NCI-H2227 (cell line): Measurements from ENCODE around the gene TMEM88.
"Not testable (repeated sequence)": the region's sequence is repeated elsewhere in the genome, so short reads cannot be mapped to it uniquely, and the experiment has no call there.

Experiments used
- DNase-seq: peaks from one replicate; lab custom pipeline; 2025; ENCODE audit not compliant: unreplicated experiment; lab: John Stamatoyannopoulos, UW

TMEM88 gene

DNA sequence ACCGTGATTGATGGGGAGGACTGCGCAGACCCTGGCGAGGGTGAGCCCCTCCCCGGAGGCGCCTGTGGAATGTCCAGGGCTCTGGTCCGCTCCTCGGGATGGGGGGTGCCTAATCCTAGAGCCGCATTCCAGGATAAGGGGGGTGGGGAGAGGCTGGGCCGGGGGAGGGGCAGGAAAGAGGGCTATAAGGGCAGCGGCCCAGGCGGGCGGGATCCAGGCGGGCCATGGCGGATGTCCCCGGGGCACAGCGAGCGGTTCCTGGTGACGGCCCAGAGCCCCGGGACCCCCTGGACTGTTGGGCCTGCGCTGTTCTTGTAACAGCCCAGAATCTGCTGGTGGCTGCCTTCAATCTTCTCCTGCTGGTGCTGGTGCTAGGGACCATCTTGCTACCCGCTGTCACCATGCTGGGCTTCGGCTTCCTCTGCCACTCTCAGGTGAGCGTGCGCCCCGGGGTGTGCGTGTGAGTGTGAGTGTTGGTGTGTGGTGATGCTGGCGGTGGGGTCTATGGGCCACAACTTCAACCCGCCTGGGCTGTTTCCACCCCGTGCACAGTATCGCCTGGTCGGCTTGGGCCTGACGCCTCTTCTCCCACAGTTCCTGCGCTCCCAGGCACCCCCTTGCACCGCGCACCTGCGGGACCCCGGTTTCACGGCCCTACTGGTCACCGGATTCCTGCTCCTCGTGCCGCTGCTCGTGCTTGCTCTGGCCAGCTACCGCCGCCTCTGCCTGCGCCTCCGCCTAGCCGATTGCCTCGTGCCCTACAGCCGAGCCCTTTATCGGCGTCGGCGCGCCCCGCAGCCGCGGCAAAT, at the start of gene TMEM88:
TSS of gene TMEM88 (plus strand) at position 216 of the 809 bp plus-strand sequence. CDS start at position 225, 9 bp downstream.
- no peak for DNase-seq

GRCh38 chr17:7806587-7806986, 48.3 kb upstream of the TMEM88 start:
- DNase-seq: no peak

DNA sequence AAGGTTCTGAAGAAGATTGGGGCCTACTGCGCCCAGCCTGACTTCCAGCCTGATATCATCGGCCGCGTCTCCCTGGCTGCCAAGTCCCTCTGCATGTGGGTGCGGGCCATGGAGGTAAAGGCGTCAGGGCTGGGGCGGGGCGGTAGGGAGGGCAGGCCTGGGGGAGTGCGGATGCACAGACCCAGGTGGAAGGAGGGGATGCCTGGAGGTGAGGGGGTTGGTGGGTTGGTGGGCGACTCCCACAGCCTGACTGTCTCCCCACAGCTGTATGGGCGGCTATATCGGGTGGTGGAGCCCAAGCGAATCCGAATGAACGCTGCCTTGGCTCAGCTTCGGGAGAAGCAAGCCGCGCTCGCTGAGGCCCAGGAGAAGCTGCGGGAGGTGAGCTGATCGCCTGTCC, 47.7 kb upstream of the TMEM88 start:
- no peak for DNase-seq

DNA sequence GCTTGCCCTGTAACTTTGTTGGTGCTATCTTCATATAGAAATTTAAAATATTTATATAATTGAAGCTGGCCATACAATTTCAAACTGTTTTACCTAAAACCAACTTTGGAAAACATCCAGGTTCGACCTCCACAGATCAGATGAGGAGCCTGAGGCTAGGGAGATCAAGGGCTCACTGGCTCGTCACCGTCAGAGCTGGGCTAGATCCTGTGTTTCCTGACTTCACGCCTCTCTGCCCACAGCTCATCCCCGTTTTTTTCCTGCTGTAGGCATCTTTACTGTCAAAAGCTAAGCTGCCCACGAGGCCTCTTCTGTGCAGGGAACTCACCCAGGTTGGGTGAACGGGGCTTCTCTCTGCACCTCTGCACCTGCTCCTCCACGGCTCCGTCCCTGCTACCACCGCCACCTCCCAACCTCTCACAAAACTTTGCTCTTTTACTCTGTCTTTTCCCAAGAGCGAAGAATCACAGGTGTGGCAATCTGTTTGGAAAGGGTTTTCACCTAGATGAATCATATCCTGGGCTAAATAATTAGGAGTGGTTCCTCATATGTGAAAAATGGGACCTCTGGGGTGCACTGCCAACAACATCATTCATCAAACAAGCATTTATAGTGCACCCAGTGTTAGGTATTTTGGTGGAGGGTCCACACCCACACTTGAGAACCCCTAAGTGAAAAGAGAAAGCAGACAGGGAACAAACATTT, 45.6 kb upstream of the TMEM88 start:
- no peak for DNase-seq

DNA sequence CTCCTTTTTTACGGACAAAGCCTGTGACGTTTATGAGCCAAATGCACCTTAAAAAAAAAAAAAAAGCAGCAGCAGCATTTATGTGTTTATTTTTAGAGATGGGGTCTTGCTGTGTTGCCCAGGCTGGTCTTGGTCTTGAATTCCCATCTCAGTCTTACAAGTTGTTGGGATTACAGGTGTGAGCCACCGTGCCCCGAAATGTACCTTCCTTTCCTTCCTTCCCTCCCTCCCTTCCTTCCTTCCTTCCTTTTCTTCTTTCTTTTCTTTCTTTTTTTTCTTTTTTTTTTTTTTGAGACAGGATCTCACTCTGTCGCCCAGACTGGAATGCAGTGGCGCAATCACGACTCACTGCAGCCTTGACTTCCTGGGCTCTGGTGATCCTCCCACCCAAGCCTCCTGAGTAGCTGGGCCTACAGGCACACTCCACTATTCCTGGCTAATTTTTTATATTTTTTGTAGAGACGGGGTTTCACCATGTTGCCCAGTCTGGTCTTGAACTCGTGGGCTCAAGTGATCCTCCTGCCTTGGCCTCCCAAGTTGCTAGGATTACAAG, 45.0 kb upstream of the TMEM88 start:
- not testable (repeated sequence) for DNase-seq

DNA sequence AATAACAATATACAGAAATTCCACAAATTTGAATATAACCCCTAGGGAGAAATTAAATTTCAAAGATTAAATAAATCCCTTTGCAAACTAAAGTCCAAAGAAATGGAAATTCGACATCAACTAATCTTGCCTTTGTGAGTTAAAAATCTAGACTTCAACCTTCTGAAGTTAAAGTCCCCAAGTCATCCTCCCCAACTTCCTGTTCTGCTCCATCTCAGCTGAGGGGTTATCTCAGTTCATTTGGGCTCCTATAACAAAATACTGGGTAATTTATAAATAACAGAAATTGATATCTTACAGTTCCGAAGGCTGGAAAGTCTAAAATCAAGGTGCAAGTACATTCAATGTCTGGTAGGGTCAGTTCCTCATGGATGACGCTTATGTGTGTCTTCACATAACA, 43.6 kb upstream of the TMEM88 start:
- no peak for DNase-seq

- no peak for DNase-seq
These were observed 39.9 kb upstream of the TMEM88 start for GRCh38 chr17:7814969-7815368.

DNA sequence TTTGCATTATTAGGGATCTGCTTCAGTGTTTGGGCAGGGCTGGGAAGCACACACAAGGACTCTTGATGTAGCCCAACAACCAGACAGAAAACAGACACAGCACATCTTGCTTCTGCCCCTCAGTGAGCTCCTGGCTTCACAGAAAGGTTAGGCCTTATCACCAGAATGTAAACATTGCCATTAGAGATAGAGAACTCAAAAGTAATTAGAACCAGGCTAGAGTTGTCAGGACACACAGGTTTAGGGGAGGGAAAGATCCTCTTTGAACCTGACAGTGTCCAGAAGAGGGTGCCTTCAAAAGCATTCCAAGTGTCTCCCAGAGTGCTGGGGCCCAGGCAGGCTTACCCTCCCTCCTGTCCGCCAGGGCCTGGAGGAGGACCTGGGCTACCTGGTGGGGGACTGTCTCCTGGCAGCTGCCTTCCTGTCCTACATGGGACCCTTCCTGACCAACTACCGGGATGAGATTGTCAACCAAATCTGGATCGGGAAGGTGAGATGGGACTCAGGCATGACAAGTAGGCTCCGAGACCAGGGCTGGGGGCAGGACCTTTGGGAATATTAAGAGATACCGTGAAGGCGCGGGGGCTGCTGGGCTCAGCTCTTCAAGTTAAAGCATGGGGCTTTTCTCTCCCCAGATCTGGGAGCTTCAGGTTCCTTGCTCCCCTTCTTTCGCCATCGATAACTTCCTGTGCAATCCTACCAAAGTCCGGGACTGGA, 37.8 kb upstream of the TMEM88 start:
- DNase-seq: no peak

DNA sequence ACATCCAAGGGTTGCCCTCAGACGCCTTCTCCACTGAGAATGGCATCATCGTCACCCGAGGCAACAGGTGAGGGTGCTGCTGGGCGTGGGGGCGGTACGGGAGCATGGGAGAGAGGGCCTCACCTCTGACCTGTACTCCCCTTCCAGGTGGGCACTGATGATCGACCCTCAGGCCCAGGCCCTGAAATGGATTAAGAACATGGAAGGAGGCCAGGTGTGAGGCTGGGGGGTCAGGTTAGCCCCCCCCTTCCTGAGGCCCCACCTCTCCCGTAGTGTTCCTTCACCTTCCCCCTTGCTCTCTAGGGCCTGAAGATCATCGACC, 37.3 kb upstream of the TMEM88 start:
- no peak for DNase-seq

DNA sequence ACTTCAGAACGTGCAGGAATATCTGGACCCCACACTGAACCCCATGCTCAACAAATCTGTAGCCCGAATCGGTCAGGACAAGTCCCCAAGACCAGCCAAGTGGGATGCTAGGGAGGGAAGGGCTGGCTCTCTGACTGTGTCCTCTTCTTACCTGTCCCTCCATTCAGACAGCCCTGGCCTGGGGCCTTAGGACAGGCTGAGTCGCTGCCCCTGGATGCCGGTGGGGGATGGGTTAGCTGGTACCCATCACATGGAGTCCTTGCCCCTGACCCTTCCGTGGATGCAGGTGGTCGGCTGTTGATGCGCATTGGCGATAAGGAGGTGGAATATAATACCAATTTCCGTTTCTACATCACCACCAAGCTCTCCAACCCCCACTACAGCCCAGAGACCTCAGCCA, 36.8 kb upstream of the TMEM88 start:
- DNase-seq: no peak

DNA sequence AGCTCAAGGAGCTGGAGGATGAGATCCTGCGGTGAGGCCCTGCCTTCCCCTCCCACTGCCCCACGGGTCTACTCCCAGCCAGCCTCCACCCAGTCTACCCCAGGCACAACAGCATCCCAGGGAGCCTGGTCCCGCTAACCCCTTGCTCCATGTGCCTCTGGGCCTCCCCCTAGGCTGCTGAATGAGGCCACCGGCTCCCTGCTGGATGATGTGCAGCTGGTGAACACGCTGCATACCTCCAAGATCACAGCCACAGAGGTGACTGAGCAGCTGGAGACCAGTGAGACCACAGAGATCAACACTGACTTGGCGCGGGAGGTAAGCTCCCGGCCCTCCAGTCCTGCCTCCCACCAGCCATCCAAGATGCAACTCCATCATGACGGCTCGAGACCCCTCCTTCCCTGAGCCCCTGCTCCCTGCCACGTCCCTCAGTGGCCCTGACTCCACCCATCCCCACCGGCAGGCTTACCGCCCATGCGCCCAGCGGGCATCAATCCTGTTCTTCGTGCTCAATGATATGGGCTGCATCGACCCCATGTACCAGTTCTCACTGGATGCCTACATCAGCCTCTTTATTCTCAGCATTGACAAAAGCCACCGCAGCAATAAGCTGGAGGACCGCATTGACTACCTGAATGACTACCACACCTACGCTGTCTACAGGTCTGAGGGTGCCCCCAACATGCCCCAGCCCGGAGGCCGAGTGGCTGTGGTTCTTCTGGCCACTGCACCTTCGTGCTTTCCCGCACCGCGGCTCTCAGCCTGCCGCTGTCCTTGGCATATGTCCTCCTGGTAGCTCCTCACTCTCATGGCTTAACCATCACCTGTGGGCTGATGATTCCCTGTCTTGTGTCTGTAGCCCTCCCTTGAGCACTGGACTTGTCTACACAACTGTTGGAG, 35.9 kb upstream of the TMEM88 start:
- DNase-seq: no peak

DNA sequence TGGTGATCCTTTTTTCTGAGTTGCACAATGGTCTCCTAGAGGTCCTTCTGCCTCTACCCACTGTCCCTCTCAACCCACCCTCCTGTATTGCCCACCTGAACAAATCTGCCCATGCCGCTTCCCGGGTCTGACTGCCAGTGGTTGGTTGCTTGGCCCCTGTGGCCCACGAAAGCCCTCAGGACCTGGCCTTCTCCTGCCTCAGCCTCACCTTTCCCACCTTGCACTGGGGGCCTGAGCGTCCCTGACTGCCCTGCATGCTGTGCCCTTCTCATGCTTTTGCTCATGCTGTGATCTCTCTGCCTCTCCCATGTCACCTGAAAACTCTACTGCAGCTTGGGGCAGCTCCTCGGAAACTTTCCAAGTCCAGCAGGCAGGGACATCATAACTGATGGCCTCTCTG, 34.6 kb upstream of the TMEM88 start:
- DNase-seq: no peak

DNA sequence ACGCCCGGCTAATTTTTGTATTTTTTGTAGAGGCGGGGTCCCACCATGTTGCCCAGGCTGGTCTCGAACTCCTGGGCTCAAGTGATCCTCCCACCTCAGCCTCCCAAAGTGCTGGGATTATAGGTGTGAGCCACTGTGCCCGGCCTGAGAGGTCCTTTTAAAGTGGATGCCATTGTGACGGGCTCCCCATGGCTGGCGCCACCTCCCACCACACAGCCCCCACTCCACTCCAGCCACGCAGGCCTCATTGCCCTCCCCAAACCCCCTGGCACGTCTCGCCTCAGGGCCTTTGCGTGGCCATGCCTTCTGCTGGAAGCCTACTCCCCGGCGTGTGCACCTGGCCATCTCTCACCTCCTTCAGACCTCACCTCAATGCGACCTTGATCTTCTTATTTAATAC, 32.7 kb upstream of the TMEM88 start:
- DNase-seq: no peak

DNA sequence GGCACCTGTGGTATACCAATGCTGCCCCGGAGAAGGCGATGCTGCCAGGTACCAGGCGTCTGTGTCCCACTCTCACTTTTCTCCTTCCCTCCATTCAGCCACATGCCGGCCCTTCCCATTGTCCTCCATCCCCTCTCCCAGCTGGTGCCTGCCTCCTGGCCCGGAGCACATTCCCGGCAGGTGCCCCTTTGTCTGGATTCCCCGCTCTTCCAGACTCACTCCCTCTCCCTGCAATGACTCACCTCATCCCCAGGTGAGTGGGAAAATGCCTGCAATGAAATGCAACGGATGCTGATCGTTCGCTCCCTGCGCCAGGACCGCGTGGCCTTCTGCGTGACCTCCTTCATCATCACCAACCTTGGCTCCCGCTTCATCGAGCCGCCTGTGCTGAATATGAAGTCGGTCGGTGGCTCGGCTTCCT, 31.3 kb upstream of the TMEM88 start:
- no peak for DNase-seq

DNA sequence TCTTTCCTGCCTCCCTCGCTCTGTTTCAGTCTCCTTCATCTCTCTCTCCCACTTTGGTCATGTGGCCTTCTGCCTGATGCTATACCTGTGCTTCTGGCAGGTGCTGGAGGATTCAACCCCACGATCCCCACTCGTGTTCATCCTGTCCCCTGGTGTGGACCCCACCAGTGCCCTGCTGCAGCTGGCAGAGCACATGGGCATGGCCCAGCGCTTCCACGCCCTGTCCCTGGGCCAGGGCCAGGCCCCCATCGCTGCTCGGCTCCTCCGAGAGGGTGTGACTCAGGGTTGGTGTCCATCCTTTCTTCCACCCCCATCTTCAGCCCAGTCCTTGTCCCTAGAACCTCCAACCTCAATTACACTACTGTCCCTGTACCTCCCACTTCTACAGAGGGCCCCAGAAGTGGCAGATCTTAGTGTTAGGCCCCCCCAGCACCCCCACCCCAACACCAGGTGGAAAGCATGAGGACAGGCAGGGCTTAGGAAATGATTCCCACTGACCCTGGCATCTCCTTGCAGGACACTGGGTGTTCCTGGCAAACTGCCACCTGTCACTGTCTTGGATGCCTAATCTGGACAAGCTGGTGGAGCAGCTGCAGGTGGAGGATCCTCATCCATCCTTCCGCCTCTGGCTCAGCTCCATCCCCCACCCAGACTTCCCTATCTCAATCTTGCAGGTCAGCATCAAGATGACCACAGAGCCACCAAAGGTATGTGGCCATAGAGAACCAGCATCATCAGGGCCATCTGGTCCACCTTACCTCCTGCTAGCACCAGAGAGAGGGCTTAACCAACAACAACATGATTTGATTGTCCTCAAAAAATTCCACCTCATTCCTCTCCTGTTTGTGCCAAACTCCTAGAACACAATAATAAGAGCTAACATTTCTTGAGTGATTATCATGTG, 30.6 kb upstream of the TMEM88 start:
- no peak for DNase-seq

GRCh38 chr17:7825206-7825990, 29.5 kb upstream of the TMEM88 start:
- DNase-seq: no peak

DNA sequence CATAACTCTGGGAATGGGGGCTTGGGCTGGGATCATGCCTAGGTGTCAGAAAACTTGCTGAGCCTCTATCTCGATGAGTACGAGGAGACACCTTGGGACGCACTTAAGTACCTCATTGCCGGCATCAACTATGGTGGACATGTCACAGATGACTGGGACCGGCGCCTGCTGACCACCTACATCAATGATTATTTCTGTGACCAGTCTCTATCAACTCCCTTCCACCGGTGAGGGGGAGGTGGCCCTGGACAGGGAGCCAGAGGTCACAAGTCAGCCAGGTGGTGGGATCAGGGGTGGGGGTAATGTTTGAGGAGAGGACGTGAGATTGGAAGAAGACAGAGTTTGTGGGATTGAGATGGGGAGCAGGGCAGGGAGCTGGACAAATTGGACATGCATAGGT, 24.2 kb upstream of the TMEM88 start:
- no peak for DNase-seq

DNA sequence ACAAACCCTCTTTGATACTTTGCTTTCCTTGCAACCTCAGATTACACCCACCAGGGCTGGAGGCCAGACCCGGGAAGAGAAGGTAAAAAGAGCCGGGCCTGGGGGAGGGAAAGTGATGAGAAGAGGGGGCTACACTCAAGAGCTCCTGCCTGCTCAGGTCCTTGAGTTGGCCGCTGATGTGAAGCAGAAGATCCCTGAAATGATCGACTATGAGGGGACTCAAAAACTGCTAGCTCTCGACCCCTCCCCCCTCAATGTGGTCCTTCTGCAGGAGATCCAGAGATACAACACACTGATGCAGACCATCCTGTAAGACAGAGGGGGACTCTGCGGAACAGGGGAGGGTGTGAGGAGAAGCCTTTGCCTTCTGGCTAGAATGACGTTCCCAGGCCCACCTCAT, 23.6 kb upstream of the TMEM88 start:
- no peak for DNase-seq

DNA sequence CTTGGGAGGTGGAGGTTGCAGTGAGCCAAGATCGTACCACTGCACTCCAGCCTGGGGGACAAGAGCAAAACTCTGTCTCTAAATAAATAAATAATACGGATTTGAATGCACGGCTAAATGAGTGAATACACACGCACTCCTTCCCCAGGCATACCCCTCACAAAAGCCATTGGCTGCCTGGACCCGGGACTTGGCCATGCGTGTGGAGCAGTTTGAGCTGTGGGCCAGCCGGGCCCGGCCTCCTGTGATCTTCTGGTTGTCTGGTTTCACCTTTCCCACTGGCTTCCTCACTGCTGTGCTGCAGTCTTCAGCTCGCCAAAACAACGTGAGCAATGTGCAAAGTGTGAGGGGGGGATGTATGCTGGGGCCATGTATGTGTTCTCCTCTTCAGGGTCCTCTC, 22.4 kb upstream of the TMEM88 start:
- no peak for DNase-seq
